Ovary (tissue), 9 donors: Measurements from ENCODE around the gene FGFR2. TPM values are rescaled to one million over a fixed set of nuclear protein-coding genes. Genes with fewer than 3 reads are reported as not detected.

ENCODE experiments used
- DNase-seq, 5 donors: peaks; one replicate each; pipeline ENCODE4 v3.0.0-alpha.2; 2019 to 2020
- H3K27ac ChIP-seq, 2 donors: fragments of 200-600 bp; one replicate each; pipeline versions ENCODE4 v1.5.1 to v1.8.0; 2019 to 2022
- H3K27me3 ChIP-seq: fragments of 200-600 bp; one replicate; pipeline ENCODE4 v1.8.0; 2022
- H3K36me3 ChIP-seq: fragments of 200-600 bp; sonication (generic); one replicate; pipeline ENCODE4 v1.5.1; 2019
- H3K4me1 ChIP-seq: one replicate; pipeline ENCODE4 v1.8.1; 2013; ENCODE audit warnings: mild to moderate bottlenecking, moderate library complexity; ENCODE audit not compliant: insufficient read depth
- H3K4me3 ChIP-seq: fragments of 200-600 bp; sonication (generic); one replicate; pipeline ENCODE4 v1.5.1; 2017
- H3K9me3 ChIP-seq, 2 donors: fragments of 200-600 bp in 1 of 2; sonication (generic) in 1 of 2; one replicate each; pipeline versions ENCODE4 v1.5.1 to v1.8.1; 2013 to 2019; ENCODE audit warnings: mild to moderate bottlenecking in 1 of 2, moderate library complexity in 1 of 2
- EP300 ChIP-seq: sonication (generic); formaldehyde crosslinking; IDR thresholded peaks from one replicate; pipeline ENCODE4 v1.6.1; 2017; ENCODE audit warnings: antibody characterized with exemption
- POLR2A ChIP-seq: fragments of 450-650 bp; IDR thresholded peaks from one replicate; pipeline ENCODE4 v1.6.1; 2017; ENCODE audit warnings: antibody characterized with exemption, mild to moderate bottlenecking, moderate library complexity
- WGBS, 3 donors: extraction: QIAGEN DNeasy Blood & Tissue Kit in 1 of 3; methylation state at CpG; one replicate each; pipeline versions ENCODE4 v1.1.5 to v1.1.7; 2013 to 2017; 5-methylcytosine and 5-hydroxymethylcytosine counted together
- intact Hi-C, 4 donors: fragments of 100-400 bp; cut with DNase I; formaldehyde crosslinking; loops; one replicate each; pipeline versions ENCODE4 v1.11.0 to v1.15.1; 2022 to 2023
- polyA plus RNA-seq, 2 donors: library from polyadenylated mRNA; stranded (reverse); fragments of 200-250 nt in 1 of 2; fragments of 350-450 nt in 1 of 2; fragmentation: Illumina TruSeq in 1 of 2; extraction: RNeasy Lipid Tissue Mini Kit (QIAGEN cat#74804) in 1 of 2; gene quantifications; one replicate each; pipeline ENCODE4 v1.2.3, GENCODE V29; 2013 to 2014
- total RNA-seq, 7 donors: library from RNA; depleted of rRNA in 2 of 7; stranded (reverse); fragments of >200 nt in 2 of 7; fragmentation: NEBNext Ultra II Directional in 3 of 7; extraction: Animal tissue kit (Norgen Biotek cat#: 25700) in 3 of 7; gene quantifications; one replicate each; pipeline versions ENCODE4 v1.1.0 to v1.2.4, GENCODE V29; 2016 to 2023
- TF ChIP-seq, protein P1 (sequence below), 3 donors: fragments of 450-650 bp in 2 of 3; fragments of 200-600 bp in 1 of 3; IDR thresholded peaks; one replicate each; pipeline versions ENCODE4 v1.5.1 to v1.8.0; 2016 to 2022; ENCODE audit warnings: antibody characterized with exemption in 3 of 3, mild to moderate bottlenecking in 1 of 3
- donor health status: DM: no; HTN: no; CAD: no; lungs with moderate emphysema.
- donor health status: DM: no; HTN: no; CAD: no.
- donor health status: Bipolar disorder and iron deficiency.
- donor health status: DM: yes; HTN: yes; CAD: no.
- donor health status: DM: no; HTN: no; CAD: no.
- donor health status: DM: yes; HTN: yes; CAD: no.

The FGFR2 gene
- total and polyA plus RNA-seq, 9 donors: 8.8 to 52.2 (median 26.5) TPM

DNA sequence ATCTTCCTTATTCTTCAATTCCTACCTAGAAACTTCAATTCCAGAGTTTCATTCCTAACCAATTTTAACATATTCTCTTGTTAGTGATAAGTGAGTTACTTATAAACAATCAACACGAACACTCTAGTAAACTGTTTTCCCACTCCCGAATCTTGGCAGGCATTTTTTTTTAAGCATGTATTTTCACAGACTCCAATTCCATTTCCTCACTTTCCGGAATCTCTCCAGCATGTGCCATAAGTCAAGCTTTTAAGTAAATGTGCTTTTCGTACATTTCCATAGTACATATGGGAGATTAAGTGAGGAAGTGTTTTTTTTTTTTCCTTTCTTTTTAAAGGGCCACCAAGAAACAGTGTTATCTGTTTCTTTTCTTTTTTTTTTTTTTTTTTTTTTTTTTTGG is 89.1 kb downstream of the FGFR2 start:
- H3K4me3 ChIP-seq: no peak overlapping the region
- WGBS, 3 donors: 17 to 34% (median 24%) methylated on average over 4 of the region's 4 CpGs
- no peaks in the 10 kb centered on the region for H3K9me3 ChIP-seq
- DNase-seq: no peak
- no peaks in the 10 kb centered on the region for H3K27me3 ChIP-seq
- H3K27ac ChIP-seq: no peak overlapping the region
- H3K4me1 ChIP-seq: no peaks in the 10 kb centered on the region
- intact Hi-C loops: no loop called here
- no peaks in the 10 kb centered on the region for H3K36me3 ChIP-seq
- TF ChIP-seq, protein P1, sequence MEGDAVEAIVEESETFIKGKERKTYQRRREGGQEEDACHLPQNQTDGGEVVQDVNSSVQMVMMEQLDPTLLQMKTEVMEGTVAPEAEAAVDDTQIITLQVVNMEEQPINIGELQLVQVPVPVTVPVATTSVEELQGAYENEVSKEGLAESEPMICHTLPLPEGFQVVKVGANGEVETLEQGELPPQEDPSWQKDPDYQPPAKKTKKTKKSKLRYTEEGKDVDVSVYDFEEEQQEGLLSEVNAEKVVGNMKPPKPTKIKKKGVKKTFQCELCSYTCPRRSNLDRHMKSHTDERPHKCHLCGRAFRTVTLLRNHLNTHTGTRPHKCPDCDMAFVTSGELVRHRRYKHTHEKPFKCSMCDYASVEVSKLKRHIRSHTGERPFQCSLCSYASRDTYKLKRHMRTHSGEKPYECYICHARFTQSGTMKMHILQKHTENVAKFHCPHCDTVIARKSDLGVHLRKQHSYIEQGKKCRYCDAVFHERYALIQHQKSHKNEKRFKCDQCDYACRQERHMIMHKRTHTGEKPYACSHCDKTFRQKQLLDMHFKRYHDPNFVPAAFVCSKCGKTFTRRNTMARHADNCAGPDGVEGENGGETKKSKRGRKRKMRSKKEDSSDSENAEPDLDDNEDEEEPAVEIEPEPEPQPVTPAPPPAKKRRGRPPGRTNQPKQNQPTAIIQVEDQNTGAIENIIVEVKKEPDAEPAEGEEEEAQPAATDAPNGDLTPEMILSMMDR (IDR thresholded peaks at IDR 0.05): no peak
- no peak for TF ChIP-seq EP300
- TF ChIP-seq POLR2A: no peak

- intact Hi-C loops: no loop called here
- Histone ChIP-seq H3K27me3 (no peaks in the 10 kb centered on the region), H3K9me3 (no peaks in the 10 kb centered on the region), H3K36me3 (no peaks in the 10 kb centered on the region), H3K4me3 (no peak overlapping the region), H3K27ac (no peak overlapping the region), H3K4me1 (peaks cover 1% of the 10 kb centered on the region)
- DNase-seq: peak in 1 of 5 donors; percentile 49
- TF ChIP-seq POLR2A (no peak), EP300 (no peak)
- TF ChIP-seq, protein P1 (IDR thresholded peaks at IDR 0.05): no peak
- WGBS, 3 donors: 13 to 28% (median 24%) methylated on average over 6 of the region's 6 CpGs
Measured at GRCh38 chr10:121503587-121504051, 94.6 kb downstream of the FGFR2 start.

DNA sequence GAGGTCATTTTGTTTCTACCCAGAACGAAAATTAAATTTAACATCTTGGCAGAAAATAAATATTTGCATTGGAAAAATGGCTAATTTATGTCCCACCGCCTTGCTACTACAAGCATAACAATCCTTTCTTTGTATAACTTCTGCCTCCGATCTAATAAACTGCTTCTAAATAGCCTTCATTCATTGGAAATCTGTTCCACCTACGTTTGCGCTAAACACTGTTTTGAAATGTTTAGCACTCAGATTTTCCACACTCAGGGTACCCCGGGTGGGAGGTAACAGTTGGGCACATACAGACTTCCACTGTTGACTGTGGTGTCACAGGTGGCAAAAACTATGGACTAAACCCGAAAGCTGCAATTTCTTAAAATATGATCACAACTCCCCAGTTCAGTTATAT is 96.4 kb downstream of the FGFR2 start:
- H3K9me3 ChIP-seq: no peaks in the 10 kb centered on the region
- intact Hi-C loops: no loop called here
- H3K36me3 ChIP-seq: no peaks in the 10 kb centered on the region
- WGBS, 3 donors: 91 to 94% (median 92%) methylated on average over 7 of the region's 7 CpGs
- no peak for DNase-seq
- no peak overlapping the region for H3K4me3 ChIP-seq
- no peak for TF ChIP-seq EP300
- TF ChIP-seq, protein P1 (IDR thresholded peaks at IDR 0.05): no peak
- TF ChIP-seq POLR2A: no peak
- no peak overlapping the region for H3K27ac ChIP-seq
- peaks cover 1% of the 10 kb centered on the region for H3K4me1 ChIP-seq
- no peaks in the 10 kb centered on the region for H3K27me3 ChIP-seq

GRCh38 chr10:121500701-121501332 is 97.4 kb downstream of the FGFR2 start:
- H3K9me3 ChIP-seq: no peaks in the 10 kb centered on the region
- peaks cover 1% of the 10 kb centered on the region for H3K4me1 ChIP-seq
- no peaks in the 10 kb centered on the region for H3K36me3 ChIP-seq
- TF ChIP-seq, protein P1 (IDR thresholded peaks at IDR 0.05): no peak
- no peak for TF ChIP-seq POLR2A
- TF ChIP-seq EP300: no peak
- no peak overlapping the region for H3K4me3 ChIP-seq
- intact Hi-C loops: no loop called here
- WGBS, 3 donors: 80 to 87% (median 83%) methylated on average over 16 of the region's 16 CpGs
- no peak for DNase-seq
- H3K27me3 ChIP-seq: no peaks in the 10 kb centered on the region
- H3K27ac ChIP-seq: no peak overlapping the region
